Retinal pigment epithelial cell (primary cell): ENCODE data around the gene TRIO.

Experiments
- DNase-seq: peaks from one replicate; pipeline ENCODE4 v3.0.0-alpha.2; 2010; ENCODE audit warnings: low read depth
- H3K4me3 ChIP-seq: 2 replicates; pipeline ENCODE4 v1.5.1; 2011; ENCODE audit warnings: mild to moderate bottlenecking, low read length, control low read depth, moderate library complexity
- CTCF ChIP-seq: conservative IDR thresholded peaks from 2 replicates; pipeline ENCODE4 v1.5.1; 2011; ENCODE audit warnings: low read depth, low read length, control low read depth, inconsistent platforms

TRIO gene

DNA sequence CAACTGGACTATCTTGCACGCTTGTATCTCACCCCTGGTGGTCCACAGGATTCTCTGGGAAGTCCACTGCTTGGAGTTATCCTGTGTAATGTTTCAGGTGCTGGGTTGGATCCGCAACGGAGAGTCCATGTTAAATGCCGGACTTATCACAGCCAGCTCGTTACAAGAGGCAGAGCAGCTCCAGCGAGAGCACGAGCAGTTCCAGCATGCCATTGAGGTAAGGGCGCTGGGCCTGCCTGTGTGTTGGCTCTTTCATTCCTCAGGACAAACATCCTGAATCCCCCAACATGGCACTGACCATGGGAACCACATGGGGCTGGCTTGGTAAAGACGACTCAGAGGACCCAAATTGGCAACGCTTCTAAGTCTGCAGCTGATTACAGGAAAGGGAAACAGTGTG is 223.6 kb downstream of the TRIO start:
- no peak for TF ChIP-seq CTCF
- H3K4me3 ChIP-seq = no peak overlapping the region
- DNase-seq = no peak

- no peak for DNase-seq
- no peak overlapping the region for H3K4me3 ChIP-seq
- no peak for TF ChIP-seq CTCF
These were observed 224.2 kb downstream of the TRIO start for GRCh38 chr5:14367364-14367763.

GRCh38 chr5:14369780-14370179 is 226.6 kb downstream of the TRIO start:
- no peak for DNase-seq
- no peak for TF ChIP-seq CTCF
- H3K4me3 ChIP-seq = no peak overlapping the region

GRCh38 chr5:14370386-14370785 is 227.2 kb downstream of the TRIO start:
- H3K4me3 ChIP-seq = no peak overlapping the region
- DNase-seq = no peak
- TF ChIP-seq CTCF = no peak

DNA sequence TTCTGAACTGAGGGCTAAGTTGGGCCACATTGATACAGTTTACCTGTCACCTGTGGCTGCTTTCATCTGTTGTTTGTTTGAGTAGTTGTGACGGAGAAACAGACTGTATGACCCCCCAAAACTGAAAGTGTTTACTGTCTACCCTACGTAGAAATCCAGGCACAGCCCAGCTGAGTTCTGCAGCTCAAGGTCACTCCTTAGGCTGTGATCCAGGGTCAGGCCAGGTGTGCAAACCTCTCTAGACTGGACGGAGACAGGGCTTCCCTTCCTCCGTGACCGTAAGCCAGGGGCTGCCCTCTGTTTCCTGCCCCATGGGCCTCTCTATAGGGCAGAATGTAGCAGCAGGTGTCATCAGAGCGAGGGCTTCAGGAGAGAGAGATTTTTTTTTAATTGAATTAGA is 230.5 kb downstream of the TRIO start:
- no peak overlapping the region for H3K4me3 ChIP-seq
- TF ChIP-seq CTCF = no peak
- no peak for DNase-seq

DNA sequence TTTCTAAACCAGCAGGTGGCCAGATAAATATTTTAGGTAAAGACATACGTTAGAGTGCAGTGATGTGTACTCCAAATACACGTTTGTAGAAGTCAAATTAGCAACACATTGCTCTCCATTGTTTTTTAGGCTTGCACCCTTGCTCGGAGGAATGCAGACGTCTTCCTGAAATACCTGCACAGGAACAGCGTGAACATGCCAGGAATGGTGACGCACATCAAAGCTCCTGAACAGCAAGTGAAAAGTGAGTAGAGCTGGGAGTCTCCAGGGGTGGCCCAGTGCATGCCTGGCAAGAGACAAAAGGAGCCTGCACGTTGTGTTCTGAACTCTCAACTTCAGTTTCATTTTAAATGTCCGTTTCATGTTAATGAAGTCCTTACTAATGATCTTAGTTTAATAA is 231.0 kb downstream of the TRIO start:
- no peak for DNase-seq
- TF ChIP-seq CTCF = no peak

DNA sequence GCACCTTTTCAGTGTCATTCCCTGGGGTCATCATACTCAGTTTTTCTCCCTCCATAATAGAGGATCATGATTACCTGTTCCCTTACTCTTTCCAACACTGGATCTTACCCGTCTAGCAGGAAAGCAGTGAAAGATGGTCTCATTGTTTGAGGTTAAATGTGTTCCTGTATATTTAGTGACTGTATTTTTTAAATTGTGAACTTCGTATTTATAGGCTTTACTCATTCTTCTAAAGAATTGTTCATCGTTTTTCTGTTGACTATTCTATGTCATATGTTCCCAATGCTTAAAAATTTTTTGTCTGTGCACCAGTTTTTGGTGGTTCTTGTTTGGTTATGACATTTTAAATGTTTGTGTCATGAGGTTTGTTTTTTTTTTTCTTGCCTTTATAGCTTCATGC is 233.6 kb downstream of the TRIO start:
- DNase-seq = no peak
- no peak for TF ChIP-seq CTCF
- H3K4me3 ChIP-seq = no peak overlapping the region

More for the DNA sequence above, 231.0 kb downstream of the TRIO start:
- H3K4me3 ChIP-seq = no peak overlapping the region
